GM18502 (cell line): Measurements from ENCODE around the gene RAB9B.
"Not testable (repeated sequence)": the region's sequence is repeated elsewhere in the genome, so short reads cannot be mapped to it uniquely, and the experiment has no call there.

Experiments
- ATAC-seq: cut with Tn5 transposase; IDR thresholded peaks from one replicate; pipeline ENCODE4 v1.9.1; 2021; ENCODE audit warnings: mild to moderate bottlenecking; ENCODE audit not compliant: unreplicated experiment, poor library complexity

The RAB9B gene, protein sequence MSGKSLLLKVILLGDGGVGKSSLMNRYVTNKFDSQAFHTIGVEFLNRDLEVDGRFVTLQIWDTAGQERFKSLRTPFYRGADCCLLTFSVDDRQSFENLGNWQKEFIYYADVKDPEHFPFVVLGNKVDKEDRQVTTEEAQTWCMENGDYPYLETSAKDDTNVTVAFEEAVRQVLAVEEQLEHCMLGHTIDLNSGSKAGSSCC

DNA sequence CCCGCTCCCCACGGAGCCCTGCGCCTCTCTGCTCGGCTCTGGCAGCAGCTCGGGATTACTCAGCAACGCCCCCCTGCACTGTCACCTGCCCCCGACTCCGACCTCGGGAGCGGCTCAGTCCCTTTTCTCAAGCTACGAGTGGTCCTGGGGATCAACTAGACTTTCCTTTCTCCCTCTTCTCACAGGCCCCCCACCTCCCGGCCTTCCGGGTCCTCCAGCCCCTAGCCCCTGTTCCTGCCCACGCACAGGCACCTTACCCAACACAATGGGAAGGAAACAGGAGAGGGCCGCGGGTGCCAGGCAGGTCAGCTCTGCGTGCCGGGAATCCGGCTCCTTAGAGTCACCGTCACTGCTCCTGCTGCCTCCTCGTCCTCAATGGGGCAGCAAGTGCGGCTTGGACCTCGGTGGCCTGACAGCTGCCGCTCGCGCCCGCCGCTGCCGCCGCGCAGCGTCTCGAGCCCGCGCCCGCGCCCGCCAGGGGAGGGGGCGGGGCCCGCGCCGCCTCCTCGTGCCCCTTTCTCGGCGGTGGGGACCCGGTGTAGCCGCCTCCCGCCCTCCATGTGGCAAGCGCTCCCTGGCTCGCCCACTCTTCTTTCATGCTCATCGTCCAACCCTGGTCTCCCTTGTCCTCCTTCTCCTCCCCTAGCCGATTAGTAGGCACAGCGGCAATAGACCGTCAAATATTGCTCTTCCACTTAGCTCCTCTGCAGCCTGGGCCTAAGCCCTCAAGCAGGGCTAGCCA is at the start of gene RAB9B:
Gene RAB9B (minus strand): TSS at position 455 of the 742 bp plus-strand sequence. CDS start 6,473 bp downstream, outside the sequence.
- peak; percentile 65 for ATAC-seq

DNA sequence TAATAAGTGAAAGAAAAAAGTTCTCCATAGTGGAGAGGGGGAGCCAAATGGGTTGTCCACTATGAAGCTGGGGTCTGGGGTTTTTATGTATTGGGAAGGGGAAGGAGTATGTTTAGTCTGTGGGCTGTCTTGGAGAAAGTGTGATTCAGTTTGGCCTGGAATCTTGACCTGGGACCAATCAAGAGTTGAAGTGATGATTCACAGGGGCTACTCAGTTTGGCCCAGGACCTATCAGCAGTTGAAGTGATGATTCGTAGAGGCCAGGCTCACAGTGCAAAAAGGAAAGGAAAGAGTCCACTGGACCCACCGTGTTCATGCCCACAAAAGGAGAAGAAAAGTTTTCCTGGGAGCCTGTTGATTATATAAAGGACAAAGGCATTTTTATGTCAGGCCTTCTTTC is 47.3 kb upstream of the RAB9B start:
- no peak for ATAC-seq

DNA sequence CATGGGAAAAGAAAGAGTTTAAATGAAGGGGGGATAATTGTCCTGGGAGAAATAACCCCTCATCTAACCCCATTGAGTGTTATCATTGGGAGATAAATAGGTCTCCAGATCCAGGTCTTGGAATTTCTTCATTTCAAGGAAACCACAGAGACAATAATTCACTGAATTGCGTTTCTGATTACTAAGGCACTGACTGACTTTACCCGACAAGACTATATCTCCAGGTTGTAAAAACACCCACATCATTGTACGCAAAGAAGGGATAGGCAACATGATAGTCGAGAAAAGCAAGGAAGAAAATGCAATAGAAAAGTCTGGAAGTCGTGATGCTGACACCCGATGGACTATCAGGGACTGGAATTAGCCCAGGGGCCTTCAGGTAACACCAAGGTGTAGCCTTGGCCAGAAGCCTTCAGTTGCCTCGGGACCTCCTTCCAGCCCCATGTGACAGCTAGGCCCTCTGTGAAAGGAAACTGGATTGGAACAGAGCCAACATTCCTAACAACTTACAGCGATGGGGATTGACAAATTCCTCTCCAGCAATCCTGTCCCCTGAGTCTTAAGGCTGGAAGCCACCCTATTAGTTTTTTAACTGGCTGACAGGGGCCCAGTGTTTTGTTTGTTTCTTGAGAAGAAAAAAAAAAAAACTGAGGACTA is 46.5 kb upstream of the RAB9B start:
- ATAC-seq, result no peak

DNA sequence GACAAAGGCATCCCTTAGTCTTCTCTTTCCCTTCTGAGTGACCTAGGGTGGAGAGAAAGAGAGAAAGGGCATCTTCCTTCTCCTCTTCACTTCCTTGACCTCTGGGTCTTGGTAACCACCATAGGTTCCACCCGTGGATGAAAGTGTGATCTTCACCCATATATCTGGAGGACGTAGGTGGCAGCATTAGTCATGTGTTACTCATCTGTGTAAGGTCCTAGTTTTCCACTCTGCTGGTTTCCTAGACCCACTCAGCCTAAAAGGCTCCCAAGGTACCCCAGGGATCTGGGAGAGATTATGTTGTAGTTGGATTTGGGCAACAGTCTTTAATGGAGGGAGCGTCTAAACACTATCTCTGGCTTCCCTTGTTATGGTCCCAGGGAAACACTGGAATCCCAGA is 45.5 kb upstream of the RAB9B start:
- no peak for ATAC-seq

DNA sequence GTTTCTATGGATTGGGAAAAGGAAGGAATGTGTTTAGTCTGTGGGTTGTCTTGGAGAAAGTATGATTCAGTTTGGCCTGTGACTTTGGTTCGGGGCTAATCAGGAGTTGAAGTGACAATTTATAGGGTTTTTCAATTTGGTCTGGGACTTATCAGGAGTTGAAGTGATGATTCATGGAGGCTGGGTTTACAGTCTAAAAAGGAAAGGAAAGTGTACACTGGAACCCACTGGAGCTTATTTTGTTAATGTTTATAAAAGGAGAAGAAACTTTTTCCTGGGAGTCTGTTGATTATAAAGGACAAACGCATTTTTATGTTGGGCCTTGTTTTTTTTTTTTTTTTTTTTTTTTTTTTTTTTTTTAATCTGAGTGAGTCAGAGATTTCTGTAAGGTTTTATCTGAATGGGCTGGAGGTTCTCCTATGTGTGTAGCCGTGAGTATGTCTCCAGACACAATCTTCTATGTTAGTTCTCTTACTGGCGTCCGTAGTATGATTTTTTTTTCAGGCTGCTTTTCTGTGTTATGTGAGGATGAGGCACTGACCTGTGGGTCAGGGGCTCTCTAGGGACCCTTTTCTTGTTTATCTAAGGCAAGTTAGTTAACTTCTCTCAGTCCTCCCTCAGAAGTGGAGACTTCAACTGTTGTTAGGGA is 33.0 kb upstream of the RAB9B start:
- no peak for ATAC-seq

DNA sequence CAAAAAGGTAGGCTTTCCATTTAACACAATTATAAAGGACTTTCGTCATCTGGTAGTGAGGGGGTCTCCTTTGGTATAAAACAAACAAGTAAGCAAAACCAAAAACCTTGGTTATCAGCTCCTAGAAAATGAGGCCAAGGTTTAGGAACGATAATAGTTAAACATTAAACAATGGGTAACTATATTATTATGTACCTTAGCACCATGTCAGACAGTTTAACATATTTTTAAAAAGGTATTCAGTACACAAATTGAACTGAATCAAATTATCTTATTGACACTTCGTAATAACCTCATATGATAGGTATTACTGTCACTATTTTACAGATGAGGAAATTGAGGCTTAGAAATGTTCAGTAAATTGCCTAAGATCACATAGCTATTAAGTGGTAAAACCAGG is 32.1 kb upstream of the RAB9B start:
- no peak for ATAC-seq

DNA sequence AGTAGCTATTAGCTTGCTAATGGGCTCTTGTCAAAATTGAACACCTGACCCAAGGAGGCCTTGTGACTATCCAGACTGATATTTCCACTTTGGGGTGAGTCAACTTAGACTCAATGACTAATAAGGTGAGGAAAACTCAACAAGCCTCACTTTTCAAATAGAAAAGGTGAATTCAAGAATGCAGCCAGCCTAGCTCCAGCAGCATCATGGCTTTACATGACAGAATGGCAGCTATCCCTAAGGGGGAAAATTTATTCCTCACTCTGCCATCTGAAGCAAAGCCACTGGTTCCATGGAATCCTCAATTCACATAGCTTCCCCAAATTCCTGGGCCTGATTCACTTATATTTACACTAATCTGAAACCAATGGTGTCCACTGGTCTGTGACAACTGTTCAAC is 29.1 kb upstream of the RAB9B start:
- ATAC-seq, result no peak

DNA sequence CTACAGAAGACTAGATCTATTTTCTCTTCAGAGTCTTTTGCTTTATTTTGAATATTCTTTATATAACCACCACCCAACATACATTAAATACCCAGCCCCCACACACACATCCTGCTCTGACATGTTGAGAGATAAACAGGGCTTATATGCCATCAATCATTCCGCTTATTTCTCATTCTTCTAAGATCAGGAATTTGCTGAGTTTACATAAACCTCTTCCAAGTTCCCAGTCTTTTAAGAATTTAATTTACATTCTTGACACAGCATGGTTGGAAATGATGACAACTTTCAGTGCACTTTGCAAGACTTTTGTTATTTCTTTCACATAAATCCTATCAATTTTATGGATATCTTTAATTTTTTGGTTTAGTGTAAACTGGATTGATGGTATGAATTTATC is 17.5 kb upstream of the RAB9B start:
- ATAC-seq, result no peak

DNA sequence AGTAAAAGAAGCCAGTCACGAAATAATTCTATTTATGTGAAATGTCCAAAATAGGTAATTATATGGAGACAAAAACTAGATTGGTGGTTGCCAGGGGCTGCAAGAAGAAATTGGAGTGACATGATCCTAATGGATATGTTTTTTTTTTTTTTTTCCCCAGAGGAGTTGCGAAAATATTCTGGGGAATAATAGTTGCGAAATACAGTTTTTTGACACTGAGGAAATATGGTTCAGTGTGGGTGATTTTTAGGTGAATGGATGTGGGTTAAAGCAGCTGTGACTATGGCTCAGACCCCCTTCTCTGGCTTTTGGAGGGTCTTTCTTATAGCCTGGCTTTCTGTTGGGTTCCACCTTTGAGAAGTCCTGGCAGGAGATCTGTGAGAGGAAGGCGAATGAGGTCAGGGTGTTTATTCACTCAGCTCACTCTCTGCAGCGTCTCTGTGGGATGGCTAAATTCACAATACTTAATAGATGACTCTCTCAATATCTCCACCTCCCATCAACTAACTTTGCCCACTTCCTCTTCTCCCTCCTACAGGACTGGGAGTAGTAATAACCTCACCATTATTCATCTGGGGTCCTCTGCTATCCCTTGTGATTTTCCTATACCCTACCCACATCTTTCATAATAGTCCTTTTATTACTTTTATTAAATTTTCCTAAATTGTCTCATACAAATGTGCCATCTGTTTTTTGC is 15.3 kb upstream of the RAB9B start:
- peak; percentile 39 for ATAC-seq

DNA sequence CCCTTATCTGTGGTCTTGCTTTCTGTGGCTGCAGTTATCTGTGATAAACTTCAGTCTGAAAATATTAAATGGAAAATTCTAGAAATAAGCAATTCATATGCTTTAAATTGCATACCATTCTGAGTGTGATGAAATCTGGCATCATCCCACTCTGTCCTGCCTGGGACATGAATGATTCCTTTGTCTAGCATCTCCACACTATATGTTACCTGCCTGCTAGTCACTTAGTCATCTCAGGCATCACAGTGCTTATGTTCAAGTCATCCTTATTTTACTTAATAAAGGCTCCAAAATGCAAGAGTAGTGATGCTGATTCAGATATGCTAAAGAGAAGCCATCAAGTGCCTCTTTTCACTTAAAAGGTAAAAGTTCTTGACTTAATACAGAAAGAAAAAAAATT is 14.3 kb upstream of the RAB9B start:
- no peak for ATAC-seq

DNA sequence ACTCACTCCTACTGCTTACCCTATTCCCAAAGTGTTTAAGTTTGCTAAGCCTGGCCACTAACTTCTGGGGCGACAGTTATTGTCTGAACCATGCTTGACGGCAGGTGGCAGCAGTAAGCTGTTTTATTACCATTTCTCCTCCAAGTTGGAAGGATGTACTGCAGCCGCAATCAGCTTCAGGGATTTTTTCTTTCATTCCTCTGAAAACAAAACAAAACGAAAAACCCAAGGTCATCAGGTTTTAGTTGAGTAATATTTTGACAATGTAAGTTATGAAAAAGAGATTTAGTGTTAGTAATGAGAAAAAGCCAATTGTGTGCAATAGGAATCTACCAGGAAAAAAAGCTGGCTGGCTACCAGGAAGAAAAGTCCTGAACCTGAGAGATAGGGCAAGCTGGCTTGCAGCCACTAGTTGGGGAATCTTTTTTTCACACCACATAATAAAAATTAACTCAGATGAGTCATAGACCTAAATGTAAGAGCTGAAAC is 13.2 kb upstream of the RAB9B start:
- ATAC-seq, result peak; percentile 91

DNA sequence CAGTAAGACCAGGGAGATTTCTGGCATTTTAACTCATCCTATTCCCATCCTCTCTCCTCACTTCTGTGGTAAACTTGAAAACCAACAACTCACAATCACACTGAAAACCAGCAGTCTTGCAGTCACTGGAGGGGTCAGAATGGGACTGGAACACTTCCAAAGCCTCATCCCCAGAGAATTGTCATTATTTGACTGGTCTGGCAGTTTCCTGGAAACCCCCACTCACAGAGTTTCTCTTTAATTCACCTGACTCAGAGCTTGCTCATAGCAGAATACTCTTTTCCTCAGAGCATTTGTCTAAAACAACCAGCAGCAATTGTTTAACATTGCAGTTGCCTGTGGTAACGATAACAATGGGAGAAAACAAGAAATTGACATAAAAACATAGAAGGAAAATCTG is 7.3 kb upstream of the RAB9B start:
- no peak for ATAC-seq

DNA sequence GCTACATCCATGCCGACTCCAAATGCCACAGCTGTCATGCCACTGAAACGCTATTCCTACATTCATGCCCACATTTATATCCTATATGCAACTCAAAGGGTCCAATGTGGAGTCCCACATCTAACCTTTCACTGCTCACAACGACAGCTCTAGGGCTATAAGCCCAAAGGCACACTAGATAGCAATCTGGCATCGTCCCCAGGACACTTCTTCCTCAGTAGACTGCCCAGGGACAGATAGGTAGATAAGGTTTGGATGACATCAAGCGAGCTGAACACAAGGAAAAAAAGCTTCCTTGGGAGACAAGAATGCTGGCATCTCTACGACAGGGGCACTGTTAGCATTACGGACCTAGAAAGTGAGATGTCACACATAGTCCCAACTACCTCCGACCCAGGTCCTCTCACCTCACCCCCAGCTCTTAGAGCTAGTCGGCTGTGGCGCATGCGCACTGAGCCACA is 685 bp downstream of the RAB9B start:
- ATAC-seq, result peak; percentile 89

DNA sequence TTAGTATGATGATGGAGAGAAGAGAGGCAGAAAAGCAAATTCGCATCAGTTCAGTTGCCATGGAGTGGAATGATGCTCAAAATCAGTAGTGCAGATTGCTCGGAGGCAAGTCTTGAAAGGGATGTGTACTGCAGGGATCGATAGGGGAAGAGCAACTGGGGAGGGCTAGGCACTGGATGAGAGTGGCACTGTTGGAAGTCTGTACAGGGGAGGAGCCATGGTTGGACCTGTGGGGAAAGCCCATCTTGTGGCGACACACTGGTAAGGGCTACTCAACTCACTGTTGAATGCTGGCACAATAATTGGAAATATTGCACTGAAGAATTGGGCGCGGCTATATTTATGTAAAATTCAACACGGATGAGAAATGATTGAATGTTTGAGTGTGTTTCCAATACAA is 1.2 kb downstream of the RAB9B start:
- ATAC-seq, result no peak

DNA sequence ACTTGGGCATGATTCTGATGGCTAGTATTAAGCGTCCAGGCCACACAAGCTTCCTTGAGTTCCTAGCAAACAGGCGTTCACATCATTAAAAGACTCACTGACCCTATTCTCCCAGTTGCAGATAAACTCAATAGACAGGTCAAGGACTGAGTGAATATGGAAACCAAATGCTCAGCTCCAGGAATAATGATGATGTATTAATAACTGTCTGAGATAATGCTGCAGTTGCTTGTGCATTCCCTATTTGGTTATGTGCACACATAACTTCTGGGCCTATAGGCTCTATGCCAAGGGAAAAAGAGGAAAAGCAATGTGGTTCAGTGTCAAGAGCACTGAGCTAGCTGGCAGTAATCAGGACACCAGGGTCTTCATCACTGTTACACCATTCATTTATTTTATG is 3.5 kb downstream of the RAB9B start:
- no peak for ATAC-seq

DNA sequence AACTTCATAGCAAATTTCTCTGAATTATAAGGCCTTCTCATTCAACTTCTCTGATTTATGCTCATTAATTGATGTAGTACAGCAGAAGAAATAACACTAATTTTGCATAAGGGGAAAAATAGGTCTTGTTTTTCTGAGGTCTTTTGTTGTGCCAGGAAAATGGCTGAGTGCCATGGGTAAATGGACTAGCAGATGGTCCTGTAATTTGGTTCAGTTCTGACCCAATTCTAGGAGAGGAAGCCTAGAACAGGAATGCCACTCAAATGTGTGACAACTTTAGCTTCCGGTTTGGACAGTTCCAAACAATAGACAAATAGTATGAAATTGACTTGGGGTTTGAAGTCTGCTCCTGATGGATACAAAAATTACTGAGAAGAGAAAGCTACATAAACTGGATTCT is 6.2 kb downstream of the RAB9B start:
- ATAC-seq, result no peak

DNA sequence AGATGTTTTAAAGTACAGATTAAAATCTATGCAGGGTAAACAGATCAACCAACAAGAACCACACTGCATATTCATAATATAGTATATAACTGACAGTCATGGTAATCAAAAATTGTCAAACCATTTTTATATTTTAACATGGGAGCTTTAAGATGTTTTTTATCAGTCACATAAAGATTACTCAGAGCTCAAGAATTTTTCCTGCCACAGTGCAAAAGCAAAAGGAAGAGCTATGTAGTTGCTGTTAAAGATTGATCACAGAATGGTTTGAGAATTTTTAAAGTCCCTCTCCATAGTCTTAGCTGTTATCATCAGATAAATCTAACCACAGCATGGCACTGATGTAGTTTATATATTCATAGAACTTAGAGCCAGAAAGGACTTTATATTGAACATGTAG is 8.5 kb downstream of the RAB9B start:
- ATAC-seq, result no peak

DNA sequence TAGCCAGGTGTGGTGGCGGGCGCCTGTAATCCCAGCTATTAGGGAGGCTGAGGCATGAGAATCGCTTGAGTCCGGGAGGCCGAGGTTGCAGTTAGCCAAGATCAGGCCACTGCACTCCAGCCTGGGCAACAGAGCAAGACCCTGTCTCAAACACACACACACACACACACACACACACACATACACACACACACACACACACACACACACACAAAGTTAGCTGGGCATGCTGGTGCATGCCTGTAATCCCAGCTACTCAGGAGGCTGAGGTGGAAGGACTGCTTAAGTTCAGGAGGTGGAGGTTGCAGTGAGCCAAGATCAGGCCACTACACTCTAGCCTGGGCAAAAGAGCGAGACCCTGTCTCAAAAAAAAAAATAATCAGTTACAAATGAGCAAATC is 11.3 kb downstream of the RAB9B start:
- ATAC-seq, result not testable (repeated sequence)

DNA sequence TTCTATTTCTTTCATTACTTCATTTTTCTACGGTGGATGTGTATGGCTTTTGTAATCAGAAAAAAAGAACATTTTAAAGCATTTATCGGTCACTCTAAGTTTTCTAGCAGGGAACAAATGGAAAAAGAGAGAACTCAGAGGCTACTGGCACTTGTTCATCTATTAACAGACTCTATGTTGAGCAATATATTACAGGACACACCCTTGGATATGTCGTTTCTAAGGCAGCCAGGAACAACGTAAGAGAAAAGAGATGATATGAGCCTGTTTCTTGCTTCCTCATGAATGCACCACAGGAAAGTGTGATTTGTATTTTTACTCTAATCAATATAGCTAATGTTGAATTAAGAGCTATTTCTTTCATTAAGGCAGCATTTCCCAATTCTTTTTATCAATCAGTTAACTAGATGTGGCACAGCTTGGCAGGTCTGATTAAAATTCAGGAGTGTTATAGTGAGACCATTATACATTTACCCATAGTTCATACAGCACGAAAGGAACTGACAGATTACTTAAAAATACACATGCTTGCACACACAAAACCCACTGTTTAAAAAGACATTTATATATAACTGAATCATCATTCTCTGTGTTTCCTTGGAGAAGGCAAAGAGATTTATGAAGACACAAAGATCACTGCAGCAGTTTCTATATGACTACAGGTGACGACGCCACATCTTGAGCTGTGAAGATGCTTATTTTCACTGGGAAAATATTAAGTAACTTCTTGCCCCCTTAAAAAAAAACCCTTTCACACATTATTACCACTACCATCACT is 13.0 kb downstream of the RAB9B start:
- no peak for ATAC-seq

DNA sequence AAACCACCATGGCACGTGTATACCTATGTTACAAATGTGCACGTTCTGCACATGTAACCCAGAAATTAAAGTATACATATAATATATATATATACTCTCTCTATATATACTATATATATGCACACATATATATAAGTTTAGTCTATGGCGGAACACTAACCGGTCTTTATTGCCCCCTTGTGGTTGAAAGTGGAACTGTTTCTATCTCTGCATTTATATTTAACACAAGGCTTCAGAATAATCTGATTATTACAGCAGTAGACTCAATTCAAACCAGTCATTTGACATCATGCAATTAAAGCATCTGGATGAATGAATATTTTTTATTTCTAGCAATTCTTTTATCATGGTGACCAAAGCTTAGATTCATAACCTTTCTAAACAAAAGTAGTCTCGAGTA is 14.6 kb downstream of the RAB9B start:
- ATAC-seq, result peak; percentile 75
